ENCODE measurements around the gene SCNN1A.
A peak's percentile ranks its signal among the peaks of the same experiment; 100 is the strongest.

The SCNN1A gene

GRCh38 chr12:6390084-6390799 lies 14.9 kb upstream of the SCNN1A start:
- no peak for DNase-seq
- Histone ChIP-seq H3K23ac (ENCODE audit: low read length) (no peak overlapping the region), H2BK15ac (replicated peaks; ENCODE audit: low read depth) (no peak overlapping the region), H3K79me1 (ENCODE audit: low read length) (no peaks in the 10 kb centered on the region), H3K27ac (ENCODE audit: low read depth, low read length) (no peak overlapping the region), H4K5ac (ENCODE audit: low read length) (no peak overlapping the region), H3K9ac (ENCODE audit: low read length) (no peak overlapping the region), H4K8ac (ENCODE audit: low read depth, low read length) (no peak overlapping the region), H3K27me3 (ENCODE audit: insufficient read depth, low read length, poor library complexity) (no peaks in the 10 kb centered on the region), H3K4me1 (ENCODE audit: control insufficient read depth, low read depth, low read length) (no peaks in the 10 kb centered on the region), H3K36me3 (ENCODE audit: control insufficient read depth, insufficient read depth, low read length) (peaks cover 2% of the 10 kb centered on the region), H3K18ac (ENCODE audit: low read length) (no peak overlapping the region), H2BK5ac (ENCODE audit: low read length) (no peak overlapping the region), H3K79me2 (ENCODE audit: control insufficient read depth, insufficient read depth, low read length) (no peaks in the 10 kb centered on the region), H2AK5ac (ENCODE audit: low read length) (no peak overlapping the region), H3K56ac (ENCODE audit: low read length) (no peak overlapping the region), H3K4ac (ENCODE audit: low read depth, low read length) (no peak overlapping the region), H3K4me2 (ENCODE audit: low read length) (no peak overlapping the region), H2BK120ac (ENCODE audit: low read depth, low read length) (no peak overlapping the region), H3K4me3 (ENCODE audit: low read length) (no peak overlapping the region)
- WGBS (ENCODE audit: extremely low coverage, insufficient coverage, low lambda C conversion rate), result no CpG with 5 or more reads among the region's 15 CpGs

DNA sequence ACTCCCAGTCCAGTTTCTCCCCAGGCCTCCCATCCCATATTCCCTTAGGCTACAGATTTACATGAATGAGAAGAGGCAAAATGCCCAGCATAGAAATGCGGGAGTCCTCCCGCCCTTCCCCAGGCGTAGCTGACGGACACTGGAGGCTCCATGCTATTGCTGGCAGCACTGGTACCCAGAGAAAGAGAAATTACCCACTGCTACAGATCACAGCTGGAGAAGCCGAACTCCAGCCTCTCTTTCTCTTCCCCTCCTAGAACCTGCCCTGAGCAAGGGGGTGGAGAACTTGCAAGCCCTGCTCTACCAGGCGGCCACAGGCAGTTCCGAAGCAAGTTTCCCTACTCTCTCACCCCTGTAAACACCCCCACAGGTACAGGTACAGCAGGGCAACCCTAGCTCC lies 12.2 kb upstream of the SCNN1A start:
- no peak overlapping the region for H4K5ac ChIP-seq (ENCODE audit: low read length)
- no peak overlapping the region for H3K4me3 ChIP-seq (ENCODE audit: low read length)
- H3K18ac ChIP-seq (ENCODE audit: low read length), result no peak overlapping the region
- H3K79me2 ChIP-seq (ENCODE audit: control insufficient read depth, insufficient read depth, low read length), result no peaks in the 10 kb centered on the region
- H2BK15ac ChIP-seq (replicated peaks; ENCODE audit: low read depth), result no peak overlapping the region
- no peaks in the 10 kb centered on the region for H3K27me3 ChIP-seq (ENCODE audit: insufficient read depth, low read length, poor library complexity)
- H4K8ac ChIP-seq (ENCODE audit: low read depth, low read length), result no peak overlapping the region
- peaks cover 2% of the 10 kb centered on the region for H3K36me3 ChIP-seq (ENCODE audit: control insufficient read depth, insufficient read depth, low read length)
- H3K9ac ChIP-seq (ENCODE audit: low read length), result no peak overlapping the region
- no peak overlapping the region for H3K23ac ChIP-seq (ENCODE audit: low read length)
- DNase-seq, result no peak
- H3K4me1 ChIP-seq (ENCODE audit: control insufficient read depth, low read depth, low read length), result peaks cover 2% of the 10 kb centered on the region
- H3K4ac ChIP-seq (ENCODE audit: low read depth, low read length), result no peak overlapping the region
- no peak overlapping the region for H2BK5ac ChIP-seq (ENCODE audit: low read length)
- H3K56ac ChIP-seq (ENCODE audit: low read length), result no peak overlapping the region
- H2AK5ac ChIP-seq (ENCODE audit: low read length), result no peak overlapping the region
- H2BK120ac ChIP-seq (ENCODE audit: low read depth, low read length), result no peak overlapping the region
- no peaks in the 10 kb centered on the region for H3K79me1 ChIP-seq (ENCODE audit: low read length)
- H3K4me2 ChIP-seq (ENCODE audit: low read length), result no peak overlapping the region
- no CpG with 5 or more reads among the region's 7 CpGs for WGBS (ENCODE audit: extremely low coverage, insufficient coverage, low lambda C conversion rate)
- H3K27ac ChIP-seq (ENCODE audit: low read depth, low read length), result no peak overlapping the region

GRCh38 chr12:6386491-6386890 lies 11.1 kb upstream of the SCNN1A start:
- no peak overlapping the region for H3K18ac ChIP-seq (ENCODE audit: low read length)
- no peaks in the 10 kb centered on the region for H3K27me3 ChIP-seq (ENCODE audit: insufficient read depth, low read length, poor library complexity)
- H3K4ac ChIP-seq (ENCODE audit: low read depth, low read length), result no peak overlapping the region
- peaks cover 2% of the 10 kb centered on the region for H3K4me1 ChIP-seq (ENCODE audit: control insufficient read depth, low read depth, low read length)
- H3K9ac ChIP-seq (ENCODE audit: low read length), result no peak overlapping the region
- no peak for DNase-seq
- H3K56ac ChIP-seq (ENCODE audit: low read length), result no peak overlapping the region
- H3K4me3 ChIP-seq (ENCODE audit: low read length), result no peak overlapping the region
- H2BK120ac ChIP-seq (ENCODE audit: low read depth, low read length), result no peak overlapping the region
- no peak overlapping the region for H3K23ac ChIP-seq (ENCODE audit: low read length)
- no peak overlapping the region for H4K5ac ChIP-seq (ENCODE audit: low read length)
- no peak overlapping the region for H3K27ac ChIP-seq (ENCODE audit: low read depth, low read length)
- H2BK5ac ChIP-seq (ENCODE audit: low read length), result no peak overlapping the region
- no peak overlapping the region for H4K8ac ChIP-seq (ENCODE audit: low read depth, low read length)
- H3K79me2 ChIP-seq (ENCODE audit: control insufficient read depth, insufficient read depth, low read length), result no peaks in the 10 kb centered on the region
- H2BK15ac ChIP-seq (replicated peaks; ENCODE audit: low read depth), result no peak overlapping the region
- no peak overlapping the region for H3K4me2 ChIP-seq (ENCODE audit: low read length)
- H2AK5ac ChIP-seq (ENCODE audit: low read length), result no peak overlapping the region
- 100% methylated on average over 1 of the region's 1 CpG for WGBS (ENCODE audit: extremely low coverage, insufficient coverage, low lambda C conversion rate)
- peaks cover 2% of the 10 kb centered on the region for H3K36me3 ChIP-seq (ENCODE audit: control insufficient read depth, insufficient read depth, low read length)
- H3K79me1 ChIP-seq (ENCODE audit: low read length), result no peaks in the 10 kb centered on the region

DNA sequence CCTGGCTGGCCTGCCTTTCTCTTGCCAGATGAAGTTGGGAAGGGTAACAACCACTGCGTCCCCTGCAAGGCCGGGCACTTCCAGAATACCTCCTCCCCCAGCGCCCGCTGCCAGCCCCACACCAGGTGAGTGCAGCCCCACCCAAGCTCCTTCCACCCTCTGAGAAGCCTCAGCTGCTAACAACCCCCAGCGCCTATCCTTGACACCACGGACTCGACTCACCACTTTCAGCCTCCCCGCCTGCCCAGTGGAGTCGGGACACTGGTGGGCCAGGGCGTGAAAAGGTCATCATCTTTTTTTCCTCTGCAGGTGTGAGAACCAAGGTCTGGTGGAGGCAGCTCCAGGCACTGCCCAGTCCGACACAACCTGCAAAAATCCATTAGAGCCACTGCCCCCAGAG lies 10.7 kb upstream of the SCNN1A start:
- Histone ChIP-seq H3K4ac (ENCODE audit: low read depth, low read length) (no peak overlapping the region), H3K4me1 (ENCODE audit: control insufficient read depth, low read depth, low read length) (peaks cover 2% of the 10 kb centered on the region), H3K27me3 (ENCODE audit: insufficient read depth, low read length, poor library complexity) (no peaks in the 10 kb centered on the region), H3K4me2 (ENCODE audit: low read length) (no peak overlapping the region), H3K79me1 (ENCODE audit: low read length) (no peaks in the 10 kb centered on the region), H4K8ac (ENCODE audit: low read depth, low read length) (no peak overlapping the region), H4K5ac (ENCODE audit: low read length) (no peak overlapping the region), H3K4me3 (ENCODE audit: low read length) (no peak overlapping the region), H3K18ac (ENCODE audit: low read length) (no peak overlapping the region), H3K9ac (ENCODE audit: low read length) (no peak overlapping the region), H3K27ac (ENCODE audit: low read depth, low read length) (no peak overlapping the region), H2BK15ac (replicated peaks; ENCODE audit: low read depth) (no peak overlapping the region), H3K23ac (ENCODE audit: low read length) (no peak overlapping the region), H3K79me2 (ENCODE audit: control insufficient read depth, insufficient read depth, low read length) (no peaks in the 10 kb centered on the region), H2BK5ac (ENCODE audit: low read length) (no peak overlapping the region), H2AK5ac (ENCODE audit: low read length) (no peak overlapping the region), H3K36me3 (ENCODE audit: control insufficient read depth, insufficient read depth, low read length) (peaks cover 2% of the 10 kb centered on the region), H2BK120ac (ENCODE audit: low read depth, low read length) (no peak overlapping the region), H3K56ac (ENCODE audit: low read length) (no peak overlapping the region)
- WGBS (ENCODE audit: extremely low coverage, insufficient coverage, low lambda C conversion rate), result no CpG with 5 or more reads among the region's 11 CpGs
- DNase-seq, result no peak

DNA sequence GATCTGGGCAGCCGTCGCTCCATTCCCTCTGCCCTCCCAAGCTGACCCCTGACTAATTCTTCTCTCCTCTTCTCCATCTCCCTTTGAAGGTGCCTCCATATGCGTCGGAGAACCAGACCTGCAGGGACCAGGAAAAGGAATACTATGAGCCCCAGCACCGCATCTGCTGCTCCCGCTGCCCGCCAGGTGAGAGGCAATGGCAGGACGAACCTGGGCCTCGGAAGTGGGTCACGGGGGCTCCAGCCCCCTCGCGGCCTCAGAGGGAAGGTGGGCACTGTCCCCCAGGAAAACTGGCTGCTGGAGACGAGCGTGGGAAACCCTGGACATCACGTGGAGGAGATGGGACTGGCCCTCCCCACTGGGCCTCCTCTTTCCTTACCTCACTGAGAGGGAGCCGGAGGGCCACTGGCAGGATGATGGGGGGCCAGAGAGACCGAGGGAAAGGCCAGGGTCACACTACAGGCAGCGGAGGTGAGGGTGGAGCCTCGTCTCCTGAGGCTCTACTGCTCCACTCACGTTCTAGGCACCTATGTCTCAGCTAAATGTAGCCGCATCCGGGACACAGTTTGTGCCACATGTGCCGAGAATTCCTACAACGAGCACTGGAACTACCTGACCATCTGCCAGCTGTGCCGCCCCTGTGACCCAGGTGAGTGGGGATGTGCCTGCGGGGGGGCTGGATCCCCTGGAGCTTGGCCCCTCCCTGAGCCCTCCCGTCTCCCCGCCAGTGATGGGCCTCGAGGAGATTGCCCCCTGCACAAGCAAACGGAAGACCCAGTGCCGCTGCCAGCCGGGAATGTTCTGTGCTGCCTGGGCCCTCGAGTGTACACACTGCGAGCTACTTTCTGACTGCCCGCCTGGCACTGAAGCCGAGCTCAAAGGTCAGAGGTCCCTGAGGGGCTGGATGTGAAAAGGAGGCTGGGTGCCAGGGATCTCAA lies 9.4 kb upstream of the SCNN1A start:
- H3K4me3 ChIP-seq (ENCODE audit: low read length), result no peak overlapping the region
- peak overlapping the region; percentile 76 for H3K9ac ChIP-seq (ENCODE audit: low read length)
- peak overlapping the region; percentile 69 for H3K18ac ChIP-seq (ENCODE audit: low read length)
- peak overlapping the region; percentile 91 for H3K56ac ChIP-seq (ENCODE audit: low read length)
- H3K4me2 ChIP-seq (ENCODE audit: low read length), result no peak overlapping the region
- no peak overlapping the region for H2BK5ac ChIP-seq (ENCODE audit: low read length)
- H3K36me3 ChIP-seq (ENCODE audit: control insufficient read depth, insufficient read depth, low read length), result peaks cover 2% of the 10 kb centered on the region
- H3K79me2 ChIP-seq (ENCODE audit: control insufficient read depth, insufficient read depth, low read length), result no peaks in the 10 kb centered on the region
- H2AK5ac ChIP-seq (ENCODE audit: low read length), result peak overlapping the region; percentile 3
- H3K4me1 ChIP-seq (ENCODE audit: control insufficient read depth, low read depth, low read length), result peaks cover 2% of the 10 kb centered on the region
- peak overlapping the region; percentile 31 for H2BK120ac ChIP-seq (ENCODE audit: low read depth, low read length)
- H2BK15ac ChIP-seq (replicated peaks; ENCODE audit: low read depth), result no peak overlapping the region
- no peak overlapping the region for H4K8ac ChIP-seq (ENCODE audit: low read depth, low read length)
- H4K5ac ChIP-seq (ENCODE audit: low read length), result no peak overlapping the region
- no peaks in the 10 kb centered on the region for H3K79me1 ChIP-seq (ENCODE audit: low read length)
- no peaks in the 10 kb centered on the region for H3K27me3 ChIP-seq (ENCODE audit: insufficient read depth, low read length, poor library complexity)
- DNase-seq, result no peak
- H3K27ac ChIP-seq (ENCODE audit: low read depth, low read length), result no peak overlapping the region
- H3K4ac ChIP-seq (ENCODE audit: low read depth, low read length), result peak overlapping the region; percentile 76
- no CpG with 5 or more reads among the region's 36 CpGs for WGBS (ENCODE audit: extremely low coverage, insufficient coverage, low lambda C conversion rate)
- no peak overlapping the region for H3K23ac ChIP-seq (ENCODE audit: low read length)
